IPS-18a (cell line): Measurements from ENCODE around the gene SCN2B.

Source experiments
- H3K27ac ChIP-seq: one replicate; pipeline ENCODE4 v1.5.1; 2013; ENCODE audit warnings: low read length
- H3K27me3 ChIP-seq: one replicate; pipeline ENCODE4 v1.6.1; 2013; ENCODE audit warnings: mild to moderate bottlenecking, low read length; ENCODE audit not compliant: control insufficient read depth, insufficient read depth
- H3K36me3 ChIP-seq: one replicate; pipeline ENCODE4 v1.6.1; 2013; ENCODE audit warnings: low read depth, low read length; ENCODE audit not compliant: control insufficient read depth
- H3K4me1 ChIP-seq: one replicate; pipeline ENCODE4 v1.6.1; 2013; ENCODE audit warnings: low read depth, low read length; ENCODE audit not compliant: control insufficient read depth
- H3K4me3 ChIP-seq: one replicate; pipeline ENCODE4 v1.5.1; 2013; ENCODE audit warnings: low read length
- H3K9ac ChIP-seq: one replicate; pipeline ENCODE4 v1.6.1; 2013; ENCODE audit warnings: mild to moderate bottlenecking, low read length, moderate library complexity
- H3K9me3 ChIP-seq: one replicate; pipeline ENCODE4 v1.6.1; 2013; ENCODE audit warnings: low read depth, low read length; ENCODE audit not compliant: control insufficient read depth

SCN2B gene

GRCh38 chr11:118157186-118157895, 19.1 kb downstream of the SCN2B start:
- H3K9me3 ChIP-seq, result no peaks in the 10 kb centered on the region
- H3K36me3 ChIP-seq, result no peaks in the 10 kb centered on the region
- H3K27me3 ChIP-seq, result peaks cover 76% of the 10 kb centered on the region

GRCh38 chr11:118156531-118157185, 19.8 kb downstream of the SCN2B start:
- Histone ChIP-seq H3K4me1 (peaks cover 38% of the 10 kb centered on the region), H3K36me3 (no peaks in the 10 kb centered on the region), H3K27ac (no peak overlapping the region), H3K9me3 (no peaks in the 10 kb centered on the region), H3K27me3 (peaks cover 79% of the 10 kb centered on the region), H3K4me3 (peak overlapping the region; percentile 52), H3K9ac (no peak overlapping the region)

More at GRCh38 chr11:118157186-118157895, 19.1 kb downstream of the SCN2B start:
- Histone ChIP-seq H3K4me1 (peaks cover 34% of the 10 kb centered on the region), H3K27ac (no peak overlapping the region), H3K4me3 (peak overlapping the region; percentile 52), H3K9ac (no peak overlapping the region)

- peak overlapping the region; percentile 52 for H3K4me3 ChIP-seq
- peaks cover 87% of the 10 kb centered on the region for H3K27me3 ChIP-seq
- peaks cover 42% of the 10 kb centered on the region for H3K4me1 ChIP-seq
- H3K9ac ChIP-seq, result no peak overlapping the region
- no peak overlapping the region for H3K27ac ChIP-seq
- H3K9me3 ChIP-seq, result no peaks in the 10 kb centered on the region
- H3K36me3 ChIP-seq, result no peaks in the 10 kb centered on the region
These were observed 20.5 kb downstream of the SCN2B start for GRCh38 chr11:118155776-118156530.

- H3K4me1 ChIP-seq, result peaks cover 42% of the 10 kb centered on the region
- no peaks in the 10 kb centered on the region for H3K9me3 ChIP-seq
- peaks cover 97% of the 10 kb centered on the region for H3K27me3 ChIP-seq
- no peaks in the 10 kb centered on the region for H3K36me3 ChIP-seq
- H3K27ac ChIP-seq, result no peak overlapping the region
- no peak overlapping the region for H3K9ac ChIP-seq
- peak overlapping the region; percentile 19 for H3K4me3 ChIP-seq
These were observed 21.8 kb downstream of the SCN2B start for GRCh38 chr11:118154641-118155040.

- no peaks in the 10 kb centered on the region for H3K36me3 ChIP-seq
- no peak overlapping the region for H3K4me3 ChIP-seq
- H3K9me3 ChIP-seq, result no peaks in the 10 kb centered on the region
- H3K4me1 ChIP-seq, result peaks cover 46% of the 10 kb centered on the region
- H3K27me3 ChIP-seq, result peaks cover 96% of the 10 kb centered on the region
- H3K27ac ChIP-seq, result no peak overlapping the region
- H3K9ac ChIP-seq, result no peak overlapping the region
These were observed 22.5 kb downstream of the SCN2B start for GRCh38 chr11:118153976-118154375.

- H3K9me3 ChIP-seq, result no peaks in the 10 kb centered on the region
- H3K4me1 ChIP-seq, result peaks cover 48% of the 10 kb centered on the region
- H3K27me3 ChIP-seq, result peaks cover 93% of the 10 kb centered on the region
- H3K9ac ChIP-seq, result no peak overlapping the region
- no peak overlapping the region for H3K27ac ChIP-seq
- H3K36me3 ChIP-seq, result no peaks in the 10 kb centered on the region
- peak overlapping the region; percentile 76 for H3K4me3 ChIP-seq
These were observed 22.9 kb downstream of the SCN2B start for GRCh38 chr11:118153516-118153915.

GRCh38 chr11:118152552-118153471, 23.6 kb downstream of the SCN2B start, which contains the start of gene SCN4B:
Gene SCN4B (minus strand): TSS chr11:118152823. CDS start chr11:118152673, 150 bp downstream.
- no peaks in the 10 kb centered on the region for H3K9me3 ChIP-seq
- peaks cover 48% of the 10 kb centered on the region for H3K4me1 ChIP-seq
- H3K27me3 ChIP-seq, result peaks cover 93% of the 10 kb centered on the region
- peak within 1 kb of the TSS; percentile 76 for H3K4me3 ChIP-seq
- no peaks in the 10 kb centered on the region for H3K36me3 ChIP-seq
- no peak within 1 kb of the TSS for H3K27ac ChIP-seq
- peak within 1 kb of the TSS; percentile 27 for H3K9ac ChIP-seq

GRCh38 chr11:118152020-118152551, 24.4 kb downstream of the SCN2B start:
- Histone ChIP-seq H3K27me3 (peaks cover 93% of the 10 kb centered on the region), H3K9ac (peak overlapping the region; percentile 27), H3K9me3 (no peaks in the 10 kb centered on the region), H3K27ac (no peak overlapping the region), H3K36me3 (no peaks in the 10 kb centered on the region), H3K4me3 (peak overlapping the region; percentile 76), H3K4me1 (peaks cover 45% of the 10 kb centered on the region)

GRCh38 chr11:118151431-118151830, 25.0 kb downstream of the SCN2B start:
- Histone ChIP-seq H3K27me3 (peaks cover 93% of the 10 kb centered on the region), H3K4me3 (peak overlapping the region; percentile 76), H3K9me3 (no peaks in the 10 kb centered on the region), H3K4me1 (peaks cover 39% of the 10 kb centered on the region), H3K36me3 (no peaks in the 10 kb centered on the region), H3K9ac (no peak overlapping the region), H3K27ac (no peak overlapping the region)

GRCh38 chr11:118149493-118149892, 26.9 kb downstream of the SCN2B start:
- no peak overlapping the region for H3K9ac ChIP-seq
- H3K9me3 ChIP-seq, result no peaks in the 10 kb centered on the region
- no peak overlapping the region for H3K4me3 ChIP-seq
- no peak overlapping the region for H3K27ac ChIP-seq
- H3K4me1 ChIP-seq, result peaks cover 21% of the 10 kb centered on the region
- peaks cover 84% of the 10 kb centered on the region for H3K27me3 ChIP-seq
- no peaks in the 10 kb centered on the region for H3K36me3 ChIP-seq
